ENCODE data around the gene NCAM1.

NCAM1 gene

DNA sequence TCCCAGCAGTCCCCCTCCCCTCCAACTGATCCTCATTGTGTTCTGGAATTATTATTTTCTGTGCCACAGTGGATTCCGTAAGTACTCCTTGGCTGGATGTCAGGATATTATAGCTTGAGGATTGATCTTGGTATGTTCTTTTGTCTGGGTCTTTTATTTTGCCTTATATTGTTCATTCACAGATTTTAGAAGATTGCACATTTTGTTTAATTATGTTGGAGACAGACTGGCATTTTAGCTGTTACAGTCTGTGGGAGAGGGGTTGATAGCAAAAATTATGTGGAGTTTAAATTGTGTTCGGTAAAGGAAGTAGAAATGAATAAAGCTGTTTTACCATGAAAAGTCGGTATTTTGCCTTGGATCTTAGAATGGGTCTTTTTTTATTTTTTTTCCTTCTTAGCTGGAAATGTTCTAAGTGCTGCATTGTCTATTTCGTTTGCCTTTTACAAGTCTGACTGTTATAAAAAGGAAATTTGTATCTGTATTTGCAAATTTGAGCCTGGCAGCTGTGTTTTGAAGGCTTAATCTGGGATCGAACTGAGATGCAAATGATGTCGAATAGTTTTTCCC is 211.2 kb downstream of the NCAM1 start:
- H3K79me2 ChIP-seq (ENCODE audit: low read length) = no peaks in the 10 kb centered on the region
- peaks cover 12% of the 10 kb centered on the region; the same call in 1 of the 2 replicates for H3K27me3 ChIP-seq (ENCODE audit: low read depth, low read length)
- H3K36me3 ChIP-seq (replicated peaks; ENCODE audit: low read depth, low read length) = no peaks in the 10 kb centered on the region
- H3K4me2 ChIP-seq (ENCODE audit: low read length) = no peak overlapping the region
- no peak overlapping the region for H3K9ac ChIP-seq (ENCODE audit: low read length)
- H3K27ac ChIP-seq (ENCODE audit: low read length) = no peak overlapping the region
- no peak overlapping the region for H2AFZ ChIP-seq (ENCODE audit: low read depth, low read length)
- H3K9me3 ChIP-seq (ENCODE audit: insufficient read depth, low read length) = no peaks in the 10 kb centered on the region
- no peaks in the 10 kb centered on the region for H3K4me1 ChIP-seq (ENCODE audit: low read length)
- TF ChIP-seq, protein P1, sequence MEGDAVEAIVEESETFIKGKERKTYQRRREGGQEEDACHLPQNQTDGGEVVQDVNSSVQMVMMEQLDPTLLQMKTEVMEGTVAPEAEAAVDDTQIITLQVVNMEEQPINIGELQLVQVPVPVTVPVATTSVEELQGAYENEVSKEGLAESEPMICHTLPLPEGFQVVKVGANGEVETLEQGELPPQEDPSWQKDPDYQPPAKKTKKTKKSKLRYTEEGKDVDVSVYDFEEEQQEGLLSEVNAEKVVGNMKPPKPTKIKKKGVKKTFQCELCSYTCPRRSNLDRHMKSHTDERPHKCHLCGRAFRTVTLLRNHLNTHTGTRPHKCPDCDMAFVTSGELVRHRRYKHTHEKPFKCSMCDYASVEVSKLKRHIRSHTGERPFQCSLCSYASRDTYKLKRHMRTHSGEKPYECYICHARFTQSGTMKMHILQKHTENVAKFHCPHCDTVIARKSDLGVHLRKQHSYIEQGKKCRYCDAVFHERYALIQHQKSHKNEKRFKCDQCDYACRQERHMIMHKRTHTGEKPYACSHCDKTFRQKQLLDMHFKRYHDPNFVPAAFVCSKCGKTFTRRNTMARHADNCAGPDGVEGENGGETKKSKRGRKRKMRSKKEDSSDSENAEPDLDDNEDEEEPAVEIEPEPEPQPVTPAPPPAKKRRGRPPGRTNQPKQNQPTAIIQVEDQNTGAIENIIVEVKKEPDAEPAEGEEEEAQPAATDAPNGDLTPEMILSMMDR (IDR thresholded peaks at IDR 0.05; ENCODE audit: low read depth, low read length) = no peak
- no peak for TF ChIP-seq EZH2phosphoT487 (IDR thresholded peaks at IDR 0.05; ENCODE audit: low read depth)
- H3K4me3 ChIP-seq (ENCODE audit: low read length) = no peak overlapping the region
- no peaks in the 10 kb centered on the region for H4K20me1 ChIP-seq (ENCODE audit: insufficient read depth, low read length)

DNA sequence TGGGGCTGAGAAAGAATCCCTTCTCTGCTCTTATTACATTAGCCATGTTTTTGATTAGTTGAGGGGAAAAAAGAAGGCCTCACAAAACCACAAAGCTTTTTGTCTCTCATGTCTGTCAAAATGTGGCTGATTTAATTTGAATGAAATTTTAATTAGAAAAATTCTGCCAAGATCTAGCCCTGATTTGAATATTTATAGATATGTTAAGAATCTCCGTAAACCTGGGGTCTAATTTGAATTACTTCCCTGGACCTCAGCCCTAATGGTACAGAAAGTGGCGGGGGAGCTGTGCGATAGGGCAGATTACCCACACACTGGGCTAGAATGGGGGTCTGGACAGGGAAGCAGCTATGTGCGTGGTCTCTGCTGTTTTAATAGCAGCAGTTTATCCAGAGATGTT is 211.9 kb downstream of the NCAM1 start:
- Histone ChIP-seq H3K4me3 (ENCODE audit: low read length) (no peak overlapping the region), H3K4me1 (ENCODE audit: low read length) (no peaks in the 10 kb centered on the region), H2AFZ (ENCODE audit: low read depth, low read length) (no peak overlapping the region), H3K79me2 (ENCODE audit: low read length) (no peaks in the 10 kb centered on the region), H3K27me3 (ENCODE audit: low read depth, low read length) (peaks cover 18% of the 10 kb centered on the region; the same call in 1 of the 2 replicates), H3K36me3 (replicated peaks; ENCODE audit: low read depth, low read length) (no peaks in the 10 kb centered on the region), H3K27ac (ENCODE audit: low read length) (no peak overlapping the region), H3K4me2 (ENCODE audit: low read length) (no peak overlapping the region), H3K9me3 (ENCODE audit: insufficient read depth, low read length) (no peaks in the 10 kb centered on the region), H4K20me1 (ENCODE audit: insufficient read depth, low read length) (no peaks in the 10 kb centered on the region), H3K9ac (ENCODE audit: low read length) (no peak overlapping the region)
- TF ChIP-seq, protein P1 (IDR thresholded peaks at IDR 0.05; ENCODE audit: low read depth, low read length) = no peak
- TF ChIP-seq EZH2phosphoT487 (IDR thresholded peaks at IDR 0.05; ENCODE audit: low read depth) = no peak

DNA sequence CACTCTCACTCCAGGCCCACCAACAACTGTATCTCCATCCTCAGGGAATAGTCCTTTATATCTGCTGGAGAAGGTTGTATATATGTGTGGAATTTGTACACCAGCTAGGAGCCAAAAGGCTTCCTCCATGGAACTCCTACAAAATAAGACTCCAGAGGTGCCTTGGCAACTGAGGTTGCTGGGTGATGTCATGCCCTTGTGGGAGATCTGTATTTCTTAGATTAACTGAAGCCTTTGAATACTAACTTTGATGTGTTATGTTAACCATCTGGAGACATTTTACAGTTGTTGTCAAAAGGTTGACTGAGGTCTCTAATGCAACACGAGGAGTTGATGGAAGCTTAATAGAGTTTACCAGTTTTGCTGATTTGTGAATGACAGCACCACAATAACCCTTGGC is 213.7 kb downstream of the NCAM1 start:
- Histone ChIP-seq H3K79me2 (ENCODE audit: low read length) (no peaks in the 10 kb centered on the region), H3K27ac (ENCODE audit: low read length) (no peak overlapping the region), H3K4me2 (ENCODE audit: low read length) (no peak overlapping the region), H2AFZ (ENCODE audit: low read depth, low read length) (no peak overlapping the region), H3K9me3 (ENCODE audit: insufficient read depth, low read length) (no peaks in the 10 kb centered on the region), H3K4me3 (ENCODE audit: low read length) (no peak overlapping the region), H3K4me1 (ENCODE audit: low read length) (no peaks in the 10 kb centered on the region), H3K27me3 (ENCODE audit: low read depth, low read length) (peaks cover 34% of the 10 kb centered on the region), H4K20me1 (ENCODE audit: insufficient read depth, low read length) (no peaks in the 10 kb centered on the region), H3K36me3 (replicated peaks; ENCODE audit: low read depth, low read length) (no peaks in the 10 kb centered on the region), H3K9ac (ENCODE audit: low read length) (no peak overlapping the region)
- TF ChIP-seq, protein P1 (IDR thresholded peaks at IDR 0.05; ENCODE audit: low read depth, low read length) = no peak
- TF ChIP-seq EZH2phosphoT487 (IDR thresholded peaks at IDR 0.05; ENCODE audit: low read depth) = no peak

DNA sequence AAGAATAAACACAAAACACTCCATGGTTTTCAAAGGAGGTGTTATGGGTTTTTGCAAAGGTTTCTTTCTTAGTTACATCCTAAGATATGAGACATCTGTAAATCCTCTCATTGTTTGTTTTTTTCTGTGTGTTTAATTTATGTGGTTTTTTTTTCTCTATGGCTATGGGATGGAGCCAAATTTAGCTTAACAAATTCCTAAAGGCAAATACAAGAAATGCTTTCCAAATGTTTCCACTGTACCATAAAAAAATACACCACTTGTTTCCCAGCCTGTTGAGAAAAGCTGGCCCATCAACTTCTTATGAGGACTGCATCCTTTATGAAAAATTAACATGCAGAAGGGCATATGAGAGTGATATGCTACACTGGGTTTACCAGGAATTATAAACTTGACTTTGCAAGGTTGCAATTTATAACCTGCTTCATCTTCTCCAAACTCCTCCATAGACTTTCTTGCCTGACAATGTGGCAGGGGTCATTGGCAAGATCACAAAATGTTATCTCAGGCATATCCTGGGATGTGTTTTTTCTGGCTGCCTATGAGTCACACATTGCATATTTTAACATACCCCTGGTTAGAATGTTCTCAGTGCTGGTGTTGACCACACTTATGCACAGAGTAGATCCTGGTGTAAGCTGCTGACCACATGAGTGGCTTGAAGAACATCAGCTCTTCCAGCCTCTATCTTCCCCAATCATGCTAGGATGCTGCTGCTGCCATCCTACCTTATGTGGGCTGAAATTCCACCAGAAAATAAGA is 215.6 kb downstream of the NCAM1 start:
- Histone ChIP-seq H3K27ac (ENCODE audit: low read length) (no peak overlapping the region), H3K4me1 (ENCODE audit: low read length) (no peaks in the 10 kb centered on the region), H3K36me3 (replicated peaks; ENCODE audit: low read depth, low read length) (no peaks in the 10 kb centered on the region), H4K20me1 (ENCODE audit: insufficient read depth, low read length) (no peaks in the 10 kb centered on the region), H2AFZ (ENCODE audit: low read depth, low read length) (no peak overlapping the region), H3K9ac (ENCODE audit: low read length) (no peak overlapping the region), H3K4me3 (ENCODE audit: low read length) (no peak overlapping the region), H3K9me3 (ENCODE audit: insufficient read depth, low read length) (no peaks in the 10 kb centered on the region), H3K27me3 (ENCODE audit: low read depth, low read length) (peaks cover 46% of the 10 kb centered on the region), H3K4me2 (ENCODE audit: low read length) (no peak overlapping the region), H3K79me2 (ENCODE audit: low read length) (no peaks in the 10 kb centered on the region)
- TF ChIP-seq EZH2phosphoT487 (IDR thresholded peaks at IDR 0.05; ENCODE audit: low read depth) = no peak
- TF ChIP-seq, protein P1 (IDR thresholded peaks at IDR 0.05; ENCODE audit: low read depth, low read length) = no peak
